Psoas muscle (tissue), 8 donors: ENCODE results near the gene VTI1B. TPM values are rescaled to one million over a fixed set of nuclear protein-coding genes. Genes with fewer than 3 reads are reported as not detected.
"Not testable (repeated sequence)": the region's sequence is repeated elsewhere in the genome, so short reads cannot be mapped to it uniquely, and the experiment has no call there.

ENCODE experiments used
- ATAC-seq, 4 donors: fragments of 200-7000 bp; cut with Tn5 transposase; one replicate each; pipeline ENCODE4 v1.9.1; 2020; ENCODE audit warnings: moderate library complexity in 3 of 4, mild to moderate bottlenecking in 2 of 4
- DNase-seq, 2 donors: peaks; one replicate each; pipeline ENCODE4 v3.0.0-alpha.2; 2020
- H3K27ac ChIP-seq: fragments of 200-600 bp; one replicate; pipeline ENCODE4 v1.8.0; 2022
- H3K27me3 ChIP-seq, 3 donors: fragments of 200-600 bp in 1 of 3; one replicate each; pipeline versions ENCODE4 v1.6.1 to v1.8.0; 2013 to 2022; ENCODE audit warnings: low read length in 2 of 3, mild to moderate bottlenecking in 2 of 3, moderate library complexity in 1 of 3; ENCODE audit not compliant: insufficient read depth in 3 of 3
- H3K36me3 ChIP-seq, 2 donors: fragments of 200-600 bp in 1 of 2; one replicate each; pipeline versions ENCODE4 v1.6.1 to v1.8.0; 2013 to 2022; ENCODE audit warnings: low read depth in 1 of 2, mild to moderate bottlenecking in 1 of 2, moderate library complexity in 1 of 2; ENCODE audit not compliant: insufficient read depth in 1 of 2
- H3K4me1 ChIP-seq: fragments of 200-600 bp; one replicate; pipeline ENCODE4 v1.8.0; 2022
- H3K4me3 ChIP-seq: fragments of 200-600 bp; one replicate; pipeline ENCODE4 v1.8.0; 2022; ENCODE audit warnings: mild to moderate bottlenecking
- H3K9me3 ChIP-seq: fragments of 200-600 bp; one replicate; pipeline ENCODE4 v1.8.0; 2022
- CTCF ChIP-seq: fragments of 200-600 bp; IDR thresholded peaks from one replicate; pipeline ENCODE4 v1.8.0; 2022; ENCODE audit warnings: antibody characterized with exemption
- WGBS, 3 donors: extraction: QIAGEN DNeasy Blood & Tissue Kit; methylation state at CpG; one replicate each; pipeline versions ENCODE4 v1.1.6 to v1.1.7; 2013; 5-methylcytosine and 5-hydroxymethylcytosine counted together
- intact Hi-C, 2 donors: fragments of 100-400 bp; cut with DNase I; formaldehyde crosslinking; loops; one replicate each; pipeline versions ENCODE4 v1.11.0 to v1.14.2; 2022
- long read RNA-seq, 2 donors: library from polyadenylated mRNA; unstranded; transcript quantifications; one replicate each; pipeline ENCODE4 v2.0.0, GENCODE V29; 2021
- polyA plus RNA-seq, 3 donors: library from polyadenylated mRNA; stranded (reverse); fragments of 200-250 nt; gene quantifications; one replicate each; pipeline ENCODE4 v1.2.3, GENCODE V29; 2013
- total RNA-seq, 4 donors: library from RNA; stranded (reverse); fragmentation: NEBNext Ultra II Directional in 2 of 4; extraction: Animal tissue kit (Norgen Biotek cat#: 25700) in 2 of 4; gene quantifications; one replicate each; pipeline versions ENCODE4 v1.2.1 to v1.2.4, GENCODE V29; 2021 to 2023
- donor health status: healthy with polysubstance abuse.
- donor health status: DM: no; HTN: no; CAD: no; lungs with moderate emphysema.
- donor health status: Bipolar disorder and iron deficiency.
- donor health status: healthy.
- donor health status: DM: yes; HTN: yes; CAD: no.
- donor health status: DM: no; HTN: no; CAD: no.
- donor health status: DM: no; HTN: no; CAD: no.
- donor health status: DM: yes; HTN: yes; CAD: no.

The VTI1B gene
- 100 to 1,000 TPM in 1 of 4 donors, 10 to 100 TPM in 3; 86.9 to 110 (median 91.5) TPM for total RNA-seq
- 10 to 100 TPM; 61.3 to 96.5 (median 72.1) TPM for polyA plus RNA-seq
- long read RNA-seq, donor 1, full-length matches to known transcripts, result 26 of 36 reads
- long read RNA-seq, donor 1, partial matches to known transcripts, result 1 of 36 reads
- long read RNA-seq, donor 1, other reads (novel, unspliced or antisense), result 9 of 36 reads
- long read RNA-seq, donor 2, full-length matches to known transcripts, result 72 of 83 reads
- long read RNA-seq, donor 2, partial matches to known transcripts, result 0 of 83 reads
- long read RNA-seq, donor 2, other reads (novel, unspliced or antisense), result 11 of 83 reads

- peak within 1 kb of the TSS; percentile 99 for H3K27ac ChIP-seq
- H3K36me3 ChIP-seq, result peaks cover 0 to 10% of the 10 kb centered on the region in 2 donors
- TF ChIP-seq CTCF, result no peak
- no peaks in the 10 kb centered on the region for H3K9me3 ChIP-seq
- peaks cover 31% of the 10 kb centered on the region for H3K4me1 ChIP-seq
- intact Hi-C loops, result no loop called here
- peak within 1 kb of the TSS; percentile 97 for H3K4me3 ChIP-seq
- peak; percentile 96 to 97 (median 96) for ATAC-seq
- peak; percentile 85 to 93 for DNase-seq
- WGBS, 3 donors, result 0% methylated on average over 66 to 87 of the region's 87 CpGs
- no peaks in the 10 kb centered on the region for H3K27me3 ChIP-seq
These were observed at the start of gene VTI1B for GRCh38 chr14:67674480-67675218. Gene VTI1B, minus strand, starts transcription at chr14:67674632. Its CDS starts 143 bp downstream, at chr14:67674489.

GRCh38 chr14:67722293-67722692, 47.9 kb upstream of the VTI1B start:
- Histone ChIP-seq H3K4me1 (peaks cover 3% of the 10 kb centered on the region), H3K36me3 (no peaks in the 10 kb centered on the region), H3K27ac (no peak overlapping the region), H3K27me3 (no peaks in the 10 kb centered on the region), H3K4me3 (no peak overlapping the region), H3K9me3 (no peaks in the 10 kb centered on the region)
- WGBS, 3 donors, result 0 to 12% (median 5%) methylated on average over 3 of the region's 3 CpGs
- TF ChIP-seq CTCF, result no peak
- intact Hi-C loops, result no loop called here
- peak; percentile 83 to 89 (median 86) for ATAC-seq
- peak; percentile 55 to 79 for DNase-seq

DNA sequence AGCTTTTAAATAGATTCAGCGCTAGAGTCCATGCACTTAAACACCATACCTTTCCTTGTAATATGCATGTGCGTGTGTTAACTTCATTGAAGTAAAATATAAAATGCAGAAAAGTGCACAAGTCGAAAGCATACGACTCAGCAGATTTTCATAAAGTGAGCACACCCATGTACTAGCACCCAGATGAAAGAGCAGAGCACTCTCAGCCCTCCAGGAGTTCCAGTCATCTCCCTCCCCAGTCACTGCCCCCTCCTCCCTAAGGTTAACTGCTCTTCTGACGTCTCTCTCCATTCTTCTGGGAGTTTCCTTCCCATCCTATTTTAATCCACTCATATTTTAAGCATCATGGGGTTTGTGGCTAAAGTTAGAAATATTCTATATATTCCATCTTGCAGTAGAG, 47.4 kb upstream of the VTI1B start:
- Histone ChIP-seq H3K27me3 (no peaks in the 10 kb centered on the region), H3K4me1 (peaks cover 3% of the 10 kb centered on the region), H3K27ac (no peak overlapping the region), H3K4me3 (no peak overlapping the region), H3K9me3 (no peaks in the 10 kb centered on the region), H3K36me3 (no peaks in the 10 kb centered on the region)
- 65 to 70% (median 65%) methylated on average over 5 of the region's 5 CpGs for WGBS, 3 donors
- no peak for DNase-seq
- intact Hi-C loops, result no loop called here
- TF ChIP-seq CTCF, result no peak
- no peak for ATAC-seq

- H3K36me3 ChIP-seq, result no peaks in the 10 kb centered on the region
- peaks cover 3% of the 10 kb centered on the region for H3K4me1 ChIP-seq
- DNase-seq (no peak), ATAC-seq (no peak)
- no peak overlapping the region for H3K4me3 ChIP-seq
- intact Hi-C loops, result no loop called here
- H3K9me3 ChIP-seq, result no peaks in the 10 kb centered on the region
- no peak overlapping the region for H3K27ac ChIP-seq
- WGBS, 3 donors, result 27 to 43% (median 34%) methylated on average over 2 of the region's 2 CpGs
- TF ChIP-seq CTCF, result no peak
- no peaks in the 10 kb centered on the region for H3K27me3 ChIP-seq
These were observed 45.4 kb upstream of the VTI1B start for GRCh38 chr14:67719866-67720265.

DNA sequence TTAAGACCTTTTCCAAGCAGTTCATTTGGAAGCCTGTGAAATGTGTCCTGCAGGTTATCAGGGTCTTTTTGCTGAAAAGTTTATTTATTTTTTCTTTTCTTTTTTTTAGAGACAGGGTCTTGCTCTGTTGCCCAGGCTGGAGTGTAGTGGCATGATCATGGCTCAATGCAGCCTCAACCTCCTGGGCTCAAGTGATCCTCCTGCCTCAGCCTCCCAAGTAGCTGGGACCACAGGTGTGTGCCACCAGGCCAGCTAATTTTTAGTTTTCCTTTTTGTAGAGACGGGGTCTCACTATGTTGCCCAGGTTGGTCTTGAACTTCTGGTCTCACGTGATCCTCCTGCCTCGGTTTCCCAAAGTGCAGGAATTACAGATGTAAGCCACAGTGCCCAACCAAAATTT, 45.0 kb upstream of the VTI1B start:
- ATAC-seq, H3K27ac ChIP-seq: not testable (repeated sequence)

More for the DNA sequence above, 45.0 kb upstream of the VTI1B start:
- H3K9me3 ChIP-seq, DNase-seq, H3K27me3 ChIP-seq, H3K36me3 ChIP-seq, H3K4me1 ChIP-seq, intact Hi-C loops, H3K4me3 ChIP-seq: not testable (repeated sequence)
- 87 to 95% (median 91%) methylated on average over 3 of the region's 3 CpGs for WGBS, 3 donors
